HG03196 (cell line): ENCODE results near the gene KRT5.

Experiments
- ATAC-seq: cut with Tn5 transposase; IDR thresholded peaks from one replicate; pipeline ENCODE4 v1.9.1; 2021; ENCODE audit not compliant: unreplicated experiment

Gene KRT5

DNA sequence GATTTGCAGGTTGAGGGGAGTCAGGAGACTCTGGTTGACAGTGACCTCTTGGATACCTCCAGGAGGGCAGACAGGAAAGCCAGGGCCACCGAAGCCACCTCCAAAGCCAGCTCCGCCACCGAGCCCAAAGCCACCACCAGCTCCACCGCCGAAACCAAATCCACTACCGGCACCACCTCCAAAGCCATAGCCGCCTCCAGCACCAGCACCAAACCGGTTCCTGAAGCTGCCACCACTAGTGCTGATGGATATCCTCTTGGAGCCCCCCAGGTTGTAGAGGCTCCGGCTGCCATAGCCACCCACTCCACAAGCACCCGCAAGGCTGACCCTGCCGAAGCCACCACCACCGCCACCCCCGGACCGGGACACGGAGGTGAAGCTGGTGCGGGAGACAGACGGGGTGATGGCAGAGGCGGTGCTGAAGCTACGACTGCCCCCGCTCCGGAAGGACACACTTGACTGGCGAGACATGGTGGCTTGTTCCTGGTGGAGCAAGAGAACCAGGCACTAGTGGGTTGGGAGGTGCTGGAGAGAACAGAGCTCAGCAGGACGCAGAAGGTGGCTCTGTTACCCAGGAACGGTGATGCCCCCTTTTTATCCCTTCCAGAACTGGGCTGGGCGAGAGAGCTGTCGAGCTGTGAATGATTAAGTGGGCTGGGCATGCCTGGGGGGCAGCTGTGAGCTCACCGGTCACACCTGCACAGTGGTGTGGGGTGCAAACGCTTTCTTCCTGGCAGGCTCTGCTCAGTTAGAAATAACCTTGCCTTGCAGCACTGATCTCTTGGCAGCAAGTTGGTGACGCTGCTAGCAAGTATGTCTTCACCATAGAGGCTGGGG, at the start of gene KRT5:
Gene KRT5 (minus strand): TSS at position 569 of the 837 bp plus-strand sequence. CDS start 98 bp downstream, at position 471.
- no peak for ATAC-seq

DNA sequence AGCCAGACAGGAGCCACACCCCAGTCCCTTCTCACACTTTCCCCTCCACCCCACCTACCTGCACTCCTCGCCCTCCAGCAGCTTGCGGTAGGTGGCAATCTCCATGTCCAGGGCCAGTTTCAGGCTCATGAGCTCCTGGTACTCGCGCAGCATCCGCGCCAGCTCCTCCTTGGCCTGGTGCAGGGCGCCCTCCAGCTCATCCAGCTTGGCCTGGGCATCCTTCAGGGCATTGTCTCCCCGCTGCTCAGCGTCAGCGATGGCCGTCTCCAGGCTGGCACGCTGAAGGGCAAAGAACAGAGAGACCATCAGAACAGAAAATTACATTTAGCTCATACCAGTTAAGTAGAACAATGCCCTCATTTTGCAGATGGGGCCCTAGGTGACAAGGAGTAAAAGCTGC, 47.9 kb upstream of the KRT5 start:
- no peak for ATAC-seq

DNA sequence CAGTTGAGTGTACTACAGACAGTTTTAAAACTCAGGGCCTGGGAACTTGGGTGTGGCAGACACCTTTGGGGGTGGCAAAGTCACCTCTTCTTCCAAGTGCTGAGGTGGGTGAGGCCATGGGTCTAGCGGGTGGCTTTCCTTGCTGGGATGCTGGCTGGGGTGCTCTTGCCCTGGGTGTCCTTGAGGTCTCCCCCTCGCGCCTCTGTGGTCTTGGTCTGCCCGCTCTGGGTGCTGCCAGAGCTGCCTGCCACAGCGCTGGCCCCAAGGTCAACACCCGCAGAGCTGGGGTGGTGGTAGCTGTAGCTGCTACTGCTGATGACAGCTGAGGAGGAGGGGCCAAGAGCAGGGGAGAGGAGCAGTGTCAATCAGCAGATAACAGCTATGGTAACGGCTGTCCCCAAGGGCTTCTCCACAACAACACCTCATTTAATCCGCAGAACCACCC, 46.7 kb upstream of the KRT5 start:
- no peak for ATAC-seq

DNA sequence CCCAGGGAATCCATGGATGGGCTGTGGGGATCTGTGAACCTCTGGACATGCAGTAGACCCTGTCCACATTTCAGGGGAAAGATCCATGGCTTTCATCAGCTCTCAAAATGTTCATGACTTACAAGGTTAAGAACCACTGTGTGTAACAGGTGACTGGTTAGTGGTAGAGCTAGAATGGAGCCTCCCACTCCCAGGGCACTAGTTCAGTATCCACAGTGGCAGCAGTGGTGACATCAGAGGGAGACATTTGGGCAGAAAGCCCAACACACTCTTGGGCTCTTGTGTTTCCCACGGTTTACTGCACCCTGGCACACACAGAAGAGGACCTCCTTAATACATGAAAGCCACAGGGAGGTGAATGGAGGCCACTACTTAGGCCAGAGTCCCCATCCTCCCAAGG, 44.4 kb upstream of the KRT5 start:
- ATAC-seq = no peak

DNA sequence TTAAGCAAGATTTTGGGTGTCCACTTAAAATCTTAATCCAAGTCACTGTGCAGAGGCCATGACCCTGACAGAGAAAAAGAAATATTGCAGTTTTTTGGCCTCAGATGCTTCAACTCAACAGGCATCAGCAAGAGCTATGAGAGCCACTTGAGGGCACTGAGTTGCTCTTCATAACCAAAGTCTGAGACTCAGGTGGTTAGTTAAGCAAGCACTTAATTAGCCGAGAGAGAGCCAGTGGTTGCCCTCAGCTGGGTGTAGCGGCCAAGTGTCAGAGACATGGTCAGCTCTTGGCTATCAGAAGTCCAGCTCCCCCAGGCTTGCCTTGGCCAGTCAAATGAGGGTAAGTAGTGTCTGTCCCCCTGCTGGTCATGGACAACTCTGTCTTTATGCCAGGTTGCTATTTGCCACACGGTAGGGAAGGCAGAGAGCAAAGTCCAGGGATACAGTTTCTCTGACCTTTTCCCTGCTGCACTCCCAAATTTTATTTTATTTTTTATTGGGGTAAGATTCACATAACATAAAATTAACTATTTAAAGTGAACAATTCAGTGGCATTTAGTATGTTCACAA, 41.8 kb upstream of the KRT5 start:
- no peak for ATAC-seq

DNA sequence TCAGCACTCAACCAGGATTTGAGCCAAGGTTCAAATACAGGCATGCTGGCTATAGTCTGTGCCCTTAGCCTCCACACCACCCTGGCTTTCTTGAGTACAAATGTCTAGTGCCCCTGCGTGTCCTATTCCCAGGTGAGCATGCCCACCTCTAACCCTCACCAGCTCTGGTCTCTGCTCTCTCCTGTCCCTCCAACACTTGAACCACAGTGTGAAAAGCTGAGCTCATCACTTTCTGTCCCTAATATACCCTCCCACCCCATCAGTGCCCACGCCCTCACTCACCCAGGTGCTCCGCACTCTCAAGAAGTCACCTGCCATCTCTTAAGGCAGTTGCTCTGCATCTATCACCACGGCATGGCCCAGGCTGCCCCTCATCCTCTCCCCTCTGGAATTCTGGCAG, 39.8 kb upstream of the KRT5 start:
- ATAC-seq = no peak

DNA sequence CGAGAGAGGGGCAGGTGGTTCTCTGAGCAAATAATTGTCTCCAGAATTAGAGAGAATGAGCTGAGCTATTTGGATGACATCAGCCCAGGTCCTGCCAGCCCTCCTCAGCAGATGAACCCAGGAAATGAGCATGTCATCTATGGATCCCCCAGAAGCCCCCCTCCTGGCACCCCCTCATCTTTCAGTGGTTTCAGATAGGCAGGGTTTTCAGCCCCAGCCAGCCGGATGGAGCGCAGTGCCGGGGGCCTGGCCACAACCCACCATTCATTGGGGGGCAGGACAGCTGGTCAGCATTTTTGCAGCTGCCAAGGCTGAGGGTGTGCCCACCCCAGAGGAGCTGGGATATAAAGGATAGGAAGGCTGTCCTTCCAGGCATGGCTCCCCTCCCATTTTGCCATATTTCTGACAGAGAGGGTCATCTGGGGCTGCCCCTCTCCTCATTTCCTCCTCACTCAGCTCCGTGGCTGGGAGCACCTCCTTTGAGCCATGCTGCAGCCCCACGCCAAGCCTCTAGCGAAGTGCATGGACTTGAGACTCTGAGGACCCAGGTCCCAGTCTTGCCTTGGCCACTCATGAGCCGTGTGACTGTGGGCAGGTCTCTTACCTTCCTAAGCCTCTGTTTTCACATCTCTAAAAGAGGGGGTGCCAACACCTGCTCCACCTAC, 38.7 kb upstream of the KRT5 start:
- ATAC-seq = no peak

DNA sequence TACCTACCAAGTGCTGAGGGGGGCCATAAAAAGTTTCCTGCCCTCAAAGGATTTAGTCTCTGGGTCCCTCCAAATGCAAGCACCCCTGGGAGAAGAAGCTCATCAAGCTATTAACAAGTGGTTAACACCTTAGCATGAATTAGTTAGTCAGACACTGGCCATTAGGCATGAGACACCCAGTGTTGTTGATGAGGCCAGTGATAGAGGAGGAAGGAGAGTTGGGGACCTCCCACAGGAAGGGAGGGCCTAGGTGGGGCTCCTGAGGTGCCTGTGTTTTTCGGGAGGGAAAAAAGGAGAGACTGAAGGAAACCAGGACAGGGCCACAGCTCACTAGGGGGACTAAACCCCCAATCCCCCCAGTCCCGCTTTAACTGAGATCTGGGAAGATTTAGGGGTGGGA, 37.3 kb upstream of the KRT5 start:
- no peak for ATAC-seq

DNA sequence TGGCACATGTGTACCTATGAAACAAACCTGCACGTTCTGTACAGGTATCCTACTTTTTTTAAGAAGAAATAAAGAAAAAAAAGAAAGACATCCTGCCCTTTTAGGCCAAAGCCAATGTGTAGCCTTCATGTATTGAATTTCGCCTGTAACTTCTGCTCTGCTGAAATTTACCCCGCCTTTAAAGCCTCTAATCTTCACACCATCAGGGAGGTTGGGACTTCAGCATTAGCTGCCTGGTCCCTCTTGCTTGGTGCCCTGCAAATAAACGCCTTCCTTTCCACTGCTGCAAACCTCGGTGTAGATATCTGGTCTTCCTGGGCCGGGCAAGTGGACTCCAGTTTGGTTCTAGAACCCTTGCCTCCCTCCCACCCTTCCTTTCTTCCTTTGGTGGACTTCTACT, 35.4 kb upstream of the KRT5 start:
- ATAC-seq = no peak

DNA sequence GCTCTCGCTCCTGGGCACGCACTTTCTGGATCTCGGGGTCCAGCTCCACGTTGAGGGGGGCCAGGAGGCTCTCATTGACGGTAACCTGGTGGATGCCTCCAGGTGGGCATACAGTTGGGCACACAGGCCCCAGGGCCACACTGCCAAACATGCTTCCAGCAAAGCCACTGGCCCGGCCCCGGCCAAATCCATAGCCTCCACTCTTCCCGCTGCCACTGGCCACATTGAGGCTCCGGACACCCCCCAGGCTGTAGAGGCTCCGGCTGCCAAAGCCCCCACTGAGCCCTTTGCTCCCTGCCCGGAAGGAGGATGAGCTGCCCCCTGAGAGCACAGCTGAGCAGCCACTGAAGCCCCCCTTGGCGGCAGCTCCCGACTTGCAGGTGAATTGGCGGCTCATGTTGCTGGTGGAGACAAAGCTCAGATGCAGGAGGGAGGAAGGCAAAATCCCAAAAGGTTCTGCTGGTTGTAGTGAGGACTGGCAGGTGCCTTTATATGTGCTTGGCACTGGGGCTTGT, 32.5 kb upstream of the KRT5 start, which contains the start of gene KRT71:
Gene KRT71 (minus strand): TSS at position 465 of the 515 bp plus-strand sequence. CDS start 68 bp downstream, at position 397.
- ATAC-seq = no peak

DNA sequence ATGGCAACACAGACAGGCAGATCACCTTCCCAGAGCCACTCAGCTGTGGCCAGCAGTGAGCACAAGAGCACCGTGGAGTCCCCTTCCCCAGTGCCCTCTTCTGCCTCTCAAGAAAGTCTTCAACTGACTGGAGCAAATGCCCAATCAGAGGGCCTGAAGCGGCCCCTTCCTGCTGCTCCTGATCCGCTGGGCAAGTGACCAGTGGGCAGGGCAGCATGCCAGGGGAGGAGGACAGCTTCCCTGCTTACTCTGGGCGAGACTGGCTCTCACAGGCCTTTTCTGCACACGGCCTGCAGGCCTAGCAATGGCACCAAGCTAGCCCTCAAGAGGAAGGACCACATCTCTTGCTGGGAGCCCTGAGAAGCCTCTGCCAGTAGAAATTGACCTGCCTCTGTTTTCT, 31.9 kb upstream of the KRT5 start:
- ATAC-seq = no peak

DNA sequence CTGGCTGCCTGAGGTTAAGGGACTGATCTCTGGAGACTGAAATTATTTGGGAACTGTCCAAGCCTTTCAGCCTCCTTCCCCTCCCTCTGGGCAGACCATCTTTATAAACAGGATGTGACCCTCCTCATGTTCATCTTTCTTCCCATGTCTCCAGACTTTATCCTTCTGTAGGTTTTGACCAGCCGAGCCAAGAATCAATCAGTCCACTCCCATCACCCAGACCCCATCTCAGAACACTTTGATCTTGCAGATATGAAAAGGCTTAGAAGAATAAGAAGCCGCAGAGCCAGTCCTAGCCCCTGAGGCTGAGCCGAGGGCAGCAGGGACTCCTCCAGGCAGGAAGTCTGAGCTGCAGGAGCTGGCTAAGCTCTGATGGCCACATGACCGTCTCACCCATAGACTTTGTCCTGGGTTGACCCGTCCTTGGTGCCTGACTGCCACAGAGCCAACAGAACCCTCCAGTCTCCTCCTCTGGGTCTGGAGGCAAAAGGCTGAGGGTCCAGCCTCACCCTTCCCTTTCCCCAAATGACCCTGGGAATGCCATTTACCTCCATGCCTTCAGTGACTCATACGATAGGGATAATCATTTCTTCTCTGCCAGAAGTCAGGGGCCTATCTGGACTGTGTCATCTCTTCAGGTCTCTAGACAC, 31.1 kb upstream of the KRT5 start:
- ATAC-seq = no peak

DNA sequence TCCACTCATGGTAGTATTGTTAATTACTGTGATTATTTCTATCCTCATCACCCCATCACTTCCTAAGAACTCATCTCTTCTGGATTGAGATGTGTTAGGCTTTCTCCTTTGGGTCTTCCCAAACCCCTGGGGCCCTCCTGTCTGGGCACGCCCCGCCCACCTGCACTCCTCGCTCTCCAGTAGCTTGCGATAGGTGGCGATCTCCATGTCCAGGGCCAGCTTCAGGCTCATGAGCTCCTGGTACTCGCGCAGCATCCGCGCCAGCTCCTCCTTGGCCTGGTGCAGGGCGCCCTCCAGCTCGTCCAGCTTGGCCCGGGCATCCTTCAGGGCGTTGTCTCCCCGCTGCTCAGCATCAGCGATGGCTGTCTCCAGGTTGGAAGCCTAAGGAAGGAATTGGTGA, 25.9 kb upstream of the KRT5 start:
- ATAC-seq = no peak

DNA sequence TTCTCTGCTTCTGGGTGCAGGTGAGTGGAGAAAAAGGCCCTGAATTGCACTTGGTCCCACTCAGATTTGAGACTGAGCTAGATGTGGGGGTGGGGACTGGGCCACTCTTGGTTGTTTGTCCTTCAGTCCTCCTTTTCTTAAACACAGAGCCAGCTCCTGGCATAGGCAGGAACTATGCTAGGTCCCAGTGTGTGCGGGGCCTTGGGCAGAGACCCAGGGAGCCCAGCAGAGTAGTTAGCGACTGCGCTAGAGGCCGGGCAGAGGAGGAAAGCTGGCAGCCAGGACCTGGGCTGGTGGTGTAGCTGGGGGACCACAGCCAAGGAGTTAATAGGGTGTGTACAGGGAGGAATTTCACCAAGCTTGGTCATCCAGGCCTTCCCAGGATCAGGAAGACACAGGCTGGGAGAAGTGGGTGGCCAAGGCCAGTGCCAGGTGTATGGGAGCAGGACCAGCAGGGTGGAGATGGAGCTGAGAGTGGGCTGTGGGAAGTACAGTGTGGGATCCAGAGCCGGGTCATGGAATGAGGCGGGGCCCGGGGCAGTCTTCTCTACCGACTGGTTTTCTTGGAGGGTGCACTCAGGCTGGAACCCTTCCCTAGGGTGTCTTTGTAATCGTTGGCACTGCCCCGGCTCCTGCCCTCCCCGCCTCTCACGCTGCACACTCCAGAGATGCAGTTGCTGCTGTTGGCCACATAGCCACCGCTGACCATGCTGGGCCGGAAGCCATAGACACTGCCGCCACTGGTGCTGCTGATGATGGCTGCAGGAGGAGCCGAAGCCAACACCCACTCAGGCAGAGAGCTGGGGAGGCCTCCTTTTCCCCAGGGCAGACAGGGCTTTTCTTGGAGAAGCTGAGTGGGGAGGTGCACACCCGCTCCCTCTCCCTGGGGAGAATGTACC, 24.0 kb upstream of the KRT5 start:
- ATAC-seq = no peak

DNA sequence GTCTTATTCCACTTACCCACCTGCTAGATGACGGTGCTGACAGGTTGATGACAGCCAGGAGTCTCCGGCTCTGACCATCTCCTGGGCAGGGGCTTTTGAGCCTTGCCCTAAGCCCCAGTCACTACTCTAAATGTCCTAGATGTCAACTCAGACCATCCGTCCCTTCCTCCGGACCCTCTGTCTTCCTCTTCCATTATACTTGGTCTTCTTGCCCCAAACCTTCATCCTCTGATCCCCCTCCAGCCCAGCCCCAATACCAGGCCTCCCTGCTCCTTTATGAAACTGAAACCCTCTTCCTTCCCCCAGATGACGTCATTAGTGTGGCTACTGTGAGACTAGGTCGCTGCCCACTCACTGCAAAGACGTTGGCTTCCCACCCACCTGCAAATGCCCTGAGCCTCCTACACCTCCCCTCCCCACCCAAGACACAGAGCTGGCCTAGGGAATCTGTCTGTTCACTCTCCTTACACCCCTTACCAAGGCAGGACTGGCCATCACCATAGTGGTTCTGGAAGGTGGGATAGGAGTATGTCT, 22.7 kb upstream of the KRT5 start:
- no peak for ATAC-seq

DNA sequence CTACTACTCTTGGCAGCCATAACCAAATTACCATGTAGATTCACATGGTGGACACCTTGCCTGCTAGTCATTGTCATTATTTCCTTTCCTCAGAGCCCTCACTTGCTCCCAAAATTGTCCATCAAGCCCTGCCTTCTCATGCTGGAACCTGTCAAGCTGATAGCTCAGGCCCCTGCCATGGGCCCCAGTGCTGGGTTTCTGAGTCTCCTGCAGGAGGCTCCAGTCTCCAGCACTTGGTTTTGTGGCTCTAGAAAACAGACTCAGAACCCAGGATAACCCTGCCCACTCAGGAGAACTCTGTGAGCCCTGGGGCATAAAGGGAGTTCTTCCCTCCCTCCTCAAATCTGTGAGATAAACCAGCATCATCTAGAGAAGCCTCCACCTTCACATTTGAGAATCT, 22.0 kb upstream of the KRT5 start:
- no peak for ATAC-seq

DNA sequence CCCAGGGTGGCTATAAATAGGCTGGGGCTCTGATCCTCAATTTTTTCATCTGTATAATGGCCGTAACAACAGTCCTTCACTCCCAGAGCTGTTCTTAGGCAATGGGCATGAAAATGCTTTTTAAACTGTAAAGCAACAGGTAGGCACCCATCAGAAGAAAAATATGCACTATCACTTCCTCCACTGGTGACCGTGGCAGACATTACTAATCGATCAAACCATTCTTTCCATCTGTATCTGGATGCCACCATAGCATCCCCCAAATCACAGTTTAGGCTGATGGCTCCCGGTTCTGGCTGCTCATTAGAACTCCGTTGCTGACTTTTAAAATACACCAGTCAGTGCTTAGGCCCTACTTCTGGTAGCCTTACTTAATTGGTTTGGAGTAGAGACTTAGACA, 21.5 kb upstream of the KRT5 start:
- ATAC-seq = no peak

DNA sequence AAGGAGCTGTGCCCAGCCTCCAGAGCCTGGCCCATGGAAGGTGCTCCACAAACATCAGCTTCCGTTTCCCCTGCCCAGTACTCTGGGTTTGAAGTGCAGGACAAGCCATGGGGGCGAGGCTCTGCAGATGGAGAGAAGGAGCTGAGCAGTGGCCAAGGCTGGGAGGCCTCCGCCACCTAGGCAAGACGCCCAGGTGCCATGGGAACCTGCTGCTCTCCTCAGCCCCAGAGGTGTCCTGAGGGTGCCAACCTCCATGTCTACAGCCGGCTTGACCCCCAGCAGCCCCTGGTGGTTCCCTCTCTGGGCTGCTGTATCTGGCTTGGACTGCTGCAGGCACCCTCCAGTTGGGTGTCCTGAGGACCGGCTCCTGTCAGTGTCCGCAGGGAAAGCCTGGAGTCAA, 20.3 kb upstream of the KRT5 start:
- no peak for ATAC-seq

DNA sequence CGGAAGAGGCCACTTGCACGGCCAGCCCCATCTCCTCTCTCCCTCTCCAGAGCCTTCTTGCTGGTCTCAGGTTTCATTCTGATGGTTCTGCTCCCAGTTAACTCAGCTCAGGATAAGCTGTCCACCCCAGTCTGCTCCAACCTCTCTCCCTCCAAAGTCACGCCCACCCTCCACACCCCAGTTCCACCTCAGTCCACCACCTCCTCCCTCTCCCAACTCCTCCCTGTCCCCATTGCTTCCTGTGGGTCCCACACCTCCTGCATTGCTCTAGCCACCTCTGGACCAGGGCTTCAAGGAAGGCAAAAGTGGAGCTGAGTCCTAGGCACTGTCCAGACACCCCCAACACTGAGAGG, 19.6 kb upstream of the KRT5 start:
- no peak for ATAC-seq
